PC-3 (cell line): ENCODE data around the gene MZT1. TPM values are rescaled to one million over a fixed set of nuclear protein-coding genes. Genes with fewer than 3 reads are reported as not detected.

Experiments
- ATAC-seq: fragments of 200-7000 bp; cut with Tn5 transposase; 2 replicates; pipeline ENCODE4 v1.9.1; 2020; ENCODE audit warnings: mild to moderate bottlenecking, moderate library complexity
- Bru-seq: library from RNA; stranded (reverse); fragments of 400-500 nt; gene quantifications from one replicate; lab custom pipeline; 2021; lab: Mats Ljungman, UMichigan
- BruChase-seq, 2 experiments: library from RNA; stranded (reverse); fragments of 400-500 nt; gene quantifications; one replicate each; lab custom pipeline; 2021; lab: Mats Ljungman, UMichigan
- BruUV-seq: library from RNA; stranded (reverse); fragments of 400-500 nt; replicated peaks from 2 replicates; lab custom pipeline; 2021; lab: Mats Ljungman, UMichigan
- CTCF ChIA-PET: fragments of 300-600 bp; sonication (Branson Sonifier 250); formaldehyde crosslinking; loops from one replicate; lab custom pipeline; 2022; ENCODE audit warnings: antibody characterized with exemption; lab: Charles Lee
- POLR2A ChIA-PET: fragments of 300-600 bp; sonication (Branson Sonifier 250); formaldehyde crosslinking; loops from one replicate; lab custom pipeline; 2022; ENCODE audit warnings: antibody characterized with exemption; ENCODE audit not compliant: unreplicated experiment; lab: Charles Lee
- DNase-seq: peaks from one replicate; pipeline ENCODE4 v3.0.0-alpha.2; 2015
- H2AFZ ChIP-seq: fragments of 300-600 bp; sonication (generic); 2 replicates; pipeline ENCODE4 v1.6.0; 2016; ENCODE audit warnings: antibody characterized with exemption, low read length
- H3F3A ChIP-seq: fragments of 300-600 bp; sonication (generic); one replicate; pipeline ENCODE4 v1.6.0; 2017; ENCODE audit warnings: antibody characterized with exemption, low read length, control low read depth, mild to moderate bottlenecking; ENCODE audit not compliant: unreplicated experiment
- H3K27ac ChIP-seq: fragments of 300-600 bp; sonication (generic); 2 replicates; pipeline ENCODE4 v1.5.1; 2016; ENCODE audit warnings: mild to moderate bottlenecking, low read length
- H3K27me3 ChIP-seq: fragments of 300-600 bp; sonication (generic); 2 replicates; pipeline ENCODE4 v1.6.1; 2016; ENCODE audit warnings: low read length, mixed read lengths
- H3K36me3 ChIP-seq: fragments of 300-600 bp; sonication (generic); 2 replicates; pipeline ENCODE4 v1.6.1; 2016; ENCODE audit warnings: low read depth, mixed run types, low read length, mixed read lengths
- H3K4me1 ChIP-seq: fragments of 300-600 bp; sonication (generic); 2 replicates; pipeline ENCODE4 v1.5.1; 2016; ENCODE audit warnings: low read length; ENCODE audit not compliant: insufficient read depth
- H3K4me2 ChIP-seq: fragments of 300-600 bp; sonication (generic); 2 replicates; pipeline ENCODE4 v1.6.0; 2016; ENCODE audit warnings: low read length
- H3K4me3 ChIP-seq: fragments of 300-600 bp; sonication (generic); 2 replicates; pipeline ENCODE4 v1.5.1; 2016; ENCODE audit warnings: mild to moderate bottlenecking, low read length, mixed read lengths
- H3K79me2 ChIP-seq: fragments of 300-600 bp; sonication (generic); 2 replicates; pipeline ENCODE4 v1.6.1; 2017; ENCODE audit warnings: low read length, mixed read lengths
- H3K9ac ChIP-seq: fragments of 300-600 bp; sonication (generic); 2 replicates; pipeline ENCODE4 v1.6.0; 2016; ENCODE audit warnings: mild to moderate bottlenecking, low read length
- H3K9me2 ChIP-seq: fragments of 300-600 bp; sonication (generic); replicated peaks from 2 replicates; pipeline ENCODE4 v1.6.1; 2016; ENCODE audit warnings: mixed run types, low read length, mixed read lengths
- H3K9me3 ChIP-seq: fragments of 300-600 bp; sonication (generic); 2 replicates; pipeline ENCODE4 v1.6.1; 2016; ENCODE audit warnings: low read length, mixed read lengths
- H4K20me1 ChIP-seq: fragments of 300-600 bp; sonication (generic); 2 replicates; pipeline ENCODE4 v1.6.1; 2016; ENCODE audit warnings: low read length, mixed read lengths
- EZH2 ChIP-seq: fragments of 300-600 bp; sonication (generic); IDR thresholded peaks from one replicate; pipeline ENCODE4 v1.6.1; 2017; ENCODE audit warnings: antibody characterized with exemption, mild to moderate bottlenecking, low read length; ENCODE audit not compliant: unreplicated experiment
- EZH2phosphoT487 ChIP-seq: fragments of 300-600 bp; sonication (generic); IDR thresholded peaks from 2 replicates; pipeline ENCODE4 v1.6.1; 2018; ENCODE audit warnings: mild to moderate bottlenecking, antibody characterized with exemption, low read length, borderline replicate concordance
- intact Hi-C: fragments of 100-400 bp; cut with micrococcal nuclease; formaldehyde crosslinking; loops from 2 replicates; pipeline ENCODE4 v1.9.0; 2023
- long read RNA-seq: library from polyadenylated mRNA; unstranded; transcript quantifications from one replicate; pipeline ENCODE4 v2.0.0, GENCODE V29; 2021; ENCODE audit not compliant: unreplicated experiment
- total RNA-seq: library from RNA; depleted of rRNA; stranded (reverse); fragments of >200 nt; gene quantifications from 2 replicates; pipeline ENCODE4 v1.2.3, GENCODE V29; 2014; rRNA removed
- TF ChIP-seq, protein P1 (sequence below): fragments of 300-600 bp; sonication (generic); conservative IDR thresholded peaks from 2 replicates; pipeline ENCODE4 v1.5.1; 2017; ENCODE audit warnings: antibody characterized with exemption, low read depth, mild to moderate bottlenecking, low read length

The MZT1 gene, protein sequence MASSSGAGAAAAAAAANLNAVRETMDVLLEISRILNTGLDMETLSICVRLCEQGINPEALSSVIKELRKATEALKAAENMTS
- total RNA-seq (7.9 and 17.0 TPM in 2 replicates), Bru-seq, nascent RNA (percentile 76 among the genes with signal in this experiment), BruChase-seq, experiment 1, labeled RNA remaining after a 6-hour chase (percentile 81 among the genes with signal in this experiment), BruChase-seq, experiment 2, labeled RNA remaining after a 2-hour chase (percentile 68 among the genes with signal in this experiment)
- long read RNA-seq, transcript MZT1-201 (3 exons, 2,299 nt), result major isoform, 71 of 73 reads
- long read RNA-seq, partial matches to known transcripts, result 2 of 73 reads
- long read RNA-seq, other reads (novel, unspliced or antisense), result 0 of 73 reads

- Histone ChIP-seq H3K79me2 (peaks cover 85% of the 10 kb centered on the region), H3K9me2 (no peaks in the 10 kb centered on the region), H2AFZ (peak within 1 kb of the TSS; percentile 95), H3K27me3 (no peaks in the 10 kb centered on the region), H3K27ac (peak within 1 kb of the TSS; percentile 48), H3K4me3 (peak within 1 kb of the TSS; percentile 95), H3K4me2 (peak within 1 kb of the TSS; percentile 92), H3K4me1 (peaks cover 8% of the 10 kb centered on the region), H3K9ac (peak within 1 kb of the TSS; percentile 92), H3F3A (no peaks in the 10 kb centered on the region), H3K9me3 (no peaks in the 10 kb centered on the region), H4K20me1 (peaks cover 8% of the 10 kb centered on the region; the same call in 1 of the 2 replicates), H3K36me3 (peaks cover 4% of the 10 kb centered on the region)
- peak; percentile 96 for ATAC-seq
- peak; percentile 94 for DNase-seq
- BruUV-seq, result TSS peak; percentile 57
- ChIA-PET POLR2A (interaction anchor here (0.6 kb wide), 1 partner anchor 92 kb away, joined by 4 read pairs; no protein-coding TSS in a partner anchor), CTCF (no interaction called here)
- TF ChIP-seq EZH2phosphoT487 (no peak), EZH2 (no peak)
- TF ChIP-seq, protein P1, sequence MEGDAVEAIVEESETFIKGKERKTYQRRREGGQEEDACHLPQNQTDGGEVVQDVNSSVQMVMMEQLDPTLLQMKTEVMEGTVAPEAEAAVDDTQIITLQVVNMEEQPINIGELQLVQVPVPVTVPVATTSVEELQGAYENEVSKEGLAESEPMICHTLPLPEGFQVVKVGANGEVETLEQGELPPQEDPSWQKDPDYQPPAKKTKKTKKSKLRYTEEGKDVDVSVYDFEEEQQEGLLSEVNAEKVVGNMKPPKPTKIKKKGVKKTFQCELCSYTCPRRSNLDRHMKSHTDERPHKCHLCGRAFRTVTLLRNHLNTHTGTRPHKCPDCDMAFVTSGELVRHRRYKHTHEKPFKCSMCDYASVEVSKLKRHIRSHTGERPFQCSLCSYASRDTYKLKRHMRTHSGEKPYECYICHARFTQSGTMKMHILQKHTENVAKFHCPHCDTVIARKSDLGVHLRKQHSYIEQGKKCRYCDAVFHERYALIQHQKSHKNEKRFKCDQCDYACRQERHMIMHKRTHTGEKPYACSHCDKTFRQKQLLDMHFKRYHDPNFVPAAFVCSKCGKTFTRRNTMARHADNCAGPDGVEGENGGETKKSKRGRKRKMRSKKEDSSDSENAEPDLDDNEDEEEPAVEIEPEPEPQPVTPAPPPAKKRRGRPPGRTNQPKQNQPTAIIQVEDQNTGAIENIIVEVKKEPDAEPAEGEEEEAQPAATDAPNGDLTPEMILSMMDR, result no peak
- intact Hi-C loops, result loop anchor here (2.0 kb wide), 1 partner anchor 53 kb away; the partner anchor contains the start of gene DIS3
Observed at GRCh38 chr13:72727417-72728289, at the start of gene MZT1, which contains the start of gene BORA. MZT1 (minus strand) TSS chr13:72727629; CDS start chr13:72727602, 27 bp downstream. BORA (plus strand) TSS chr13:72727923; CDS start chr13:72728941, 1,018 bp downstream.

- no peak for ATAC-seq
- Histone ChIP-seq H3K4me1 (no peaks in the 10 kb centered on the region), H3K27me3 (no peaks in the 10 kb centered on the region), H3K79me2 (peaks cover 9% of the 10 kb centered on the region), H2AFZ (no peak overlapping the region), H3K36me3 (peaks cover 62% of the 10 kb centered on the region), H3K4me2 (no peak overlapping the region), H3K27ac (no peak overlapping the region), H3F3A (no peaks in the 10 kb centered on the region), H4K20me1 (no peaks in the 10 kb centered on the region), H3K9ac (no peak overlapping the region), H3K9me3 (no peaks in the 10 kb centered on the region), H3K4me3 (no peak overlapping the region), H3K9me2 (no peaks in the 10 kb centered on the region)
- ChIA-PET POLR2A (no interaction called here), CTCF (no interaction called here)
- no peak for DNase-seq
- intact Hi-C loops, result no loop called here
- BruUV-seq, result no TSS peak
- TF ChIP-seq EZH2 (no peak), EZH2phosphoT487 (no peak)
- TF ChIP-seq, protein P1, result no peak
Observed at GRCh38 chr13:72774019-72774418, 46.6 kb upstream of the MZT1 start.
